AG09309 (cell line): ENCODE measurements around the gene FCGR2B.
A peak's percentile ranks its signal among the peaks of the same experiment; 100 is the strongest.
"Not testable (repeated sequence)": the region's sequence is repeated elsewhere in the genome, so short reads cannot be mapped to it uniquely, and the experiment has no call there.

Experiments
- DNase-seq: peaks from one replicate; pipeline ENCODE4 v3.0.0-alpha.2; 2010; ENCODE audit warnings: low read depth
- H3K4me3 ChIP-seq: 2 replicates; pipeline ENCODE4 v1.5.1; 2011; ENCODE audit warnings: mild to moderate bottlenecking, low read depth, low read length, moderate library complexity; ENCODE audit not compliant: control insufficient read depth
- TF ChIP-seq, protein P1 (sequence below): IDR thresholded peaks from 2 replicates; pipeline ENCODE4 v1.5.1; 2011; ENCODE audit warnings: mild to moderate bottlenecking, low read depth, low read length, inconsistent platforms; ENCODE audit not compliant: insufficient read depth, control insufficient read depth; ENCODE audit errors: missing control alignments

Gene FCGR2B

GRCh38 chr1:161642697-161643096 is 20.2 kb upstream of the FCGR2B start:
- TF ChIP-seq, protein P1, sequence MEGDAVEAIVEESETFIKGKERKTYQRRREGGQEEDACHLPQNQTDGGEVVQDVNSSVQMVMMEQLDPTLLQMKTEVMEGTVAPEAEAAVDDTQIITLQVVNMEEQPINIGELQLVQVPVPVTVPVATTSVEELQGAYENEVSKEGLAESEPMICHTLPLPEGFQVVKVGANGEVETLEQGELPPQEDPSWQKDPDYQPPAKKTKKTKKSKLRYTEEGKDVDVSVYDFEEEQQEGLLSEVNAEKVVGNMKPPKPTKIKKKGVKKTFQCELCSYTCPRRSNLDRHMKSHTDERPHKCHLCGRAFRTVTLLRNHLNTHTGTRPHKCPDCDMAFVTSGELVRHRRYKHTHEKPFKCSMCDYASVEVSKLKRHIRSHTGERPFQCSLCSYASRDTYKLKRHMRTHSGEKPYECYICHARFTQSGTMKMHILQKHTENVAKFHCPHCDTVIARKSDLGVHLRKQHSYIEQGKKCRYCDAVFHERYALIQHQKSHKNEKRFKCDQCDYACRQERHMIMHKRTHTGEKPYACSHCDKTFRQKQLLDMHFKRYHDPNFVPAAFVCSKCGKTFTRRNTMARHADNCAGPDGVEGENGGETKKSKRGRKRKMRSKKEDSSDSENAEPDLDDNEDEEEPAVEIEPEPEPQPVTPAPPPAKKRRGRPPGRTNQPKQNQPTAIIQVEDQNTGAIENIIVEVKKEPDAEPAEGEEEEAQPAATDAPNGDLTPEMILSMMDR, result peak; percentile 8
- DNase-seq, H3K4me3 ChIP-seq: not testable (repeated sequence)

GRCh38 chr1:161643481-161644208 is 19.3 kb upstream of the FCGR2B start:
- not testable (repeated sequence) for DNase-seq, H3K4me3 ChIP-seq

DNA sequence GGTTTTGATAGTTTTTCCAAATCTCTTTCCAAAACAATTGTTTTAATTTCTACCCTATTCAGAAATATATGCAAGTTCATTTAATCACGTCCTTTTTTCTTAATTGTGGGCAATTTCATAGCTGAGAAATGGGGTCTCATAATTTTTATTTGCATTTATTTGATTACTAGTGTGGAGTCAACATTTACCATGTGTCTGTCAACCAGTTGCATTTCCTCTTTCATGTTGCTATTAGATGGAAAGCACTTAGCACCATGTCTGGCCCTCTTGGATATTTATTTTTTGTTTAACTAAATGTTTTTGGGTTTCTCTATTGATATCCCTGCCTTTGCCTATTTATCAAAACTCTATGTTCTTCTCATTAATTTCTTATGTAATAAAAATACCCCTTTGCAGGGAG is 18.1 kb upstream of the FCGR2B start:
- DNase-seq, H3K4me3 ChIP-seq: not testable (repeated sequence)

- TF ChIP-seq, protein P1, result peak; percentile 43
- H3K4me3 ChIP-seq, DNase-seq: not testable (repeated sequence)
Observed at GRCh38 chr1:161647507-161648360, 15.2 kb upstream of the FCGR2B start.

- DNase-seq, H3K4me3 ChIP-seq: not testable (repeated sequence)
Observed at GRCh38 chr1:161653541-161653940, 9.4 kb upstream of the FCGR2B start.

GRCh38 chr1:161653971-161654370 is 9.0 kb upstream of the FCGR2B start:
- not testable (repeated sequence) for H3K4me3 ChIP-seq, DNase-seq

DNA sequence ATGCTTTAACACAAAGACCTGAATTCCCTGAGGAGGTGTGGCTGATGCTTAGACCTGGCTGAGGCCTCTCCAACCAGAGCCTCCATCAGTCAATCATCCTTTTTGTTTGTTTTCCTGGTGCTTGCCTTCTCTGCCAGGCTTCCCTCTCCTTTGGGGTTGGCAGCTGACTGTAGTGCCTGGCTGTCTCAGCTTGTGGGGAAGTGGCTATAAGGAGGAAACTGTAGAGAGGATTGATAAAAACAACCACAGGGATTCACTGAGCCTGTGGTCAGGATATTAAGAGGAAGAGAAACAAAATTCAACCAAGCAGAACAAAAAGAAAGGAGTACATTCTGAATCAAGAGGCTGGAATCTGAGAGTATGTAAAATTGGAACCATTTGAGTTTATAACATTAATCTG is 4.4 kb upstream of the FCGR2B start:
- not testable (repeated sequence) for DNase-seq, H3K4me3 ChIP-seq

GRCh38 chr1:161661660-161662311 is 1.2 kb upstream of the FCGR2B start:
- H3K4me3 ChIP-seq, DNase-seq: not testable (repeated sequence)

- DNase-seq, H3K4me3 ChIP-seq: not testable (repeated sequence)
Observed at GRCh38 chr1:161663569-161663968, 626 bp downstream of the FCGR2B start.

DNA sequence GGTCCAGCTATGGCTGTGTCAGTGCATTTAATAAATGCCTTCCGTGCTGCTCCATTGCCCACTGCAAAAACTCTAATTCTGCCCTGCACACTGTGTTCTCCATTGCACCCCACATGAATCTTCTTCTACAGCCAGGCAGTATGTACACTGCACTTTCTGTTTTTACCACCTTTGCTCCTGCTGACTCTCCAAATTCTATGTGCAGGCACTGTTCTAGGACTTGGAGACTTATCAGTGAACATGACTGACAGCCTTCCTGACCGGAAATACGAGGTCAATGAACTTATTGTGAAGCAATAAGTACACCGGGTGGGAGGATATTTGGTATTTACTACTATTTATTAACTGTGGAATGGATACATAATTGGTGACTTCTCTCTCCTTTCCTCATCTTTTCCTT is 1.7 kb downstream of the FCGR2B start:
- H3K4me3 ChIP-seq, DNase-seq: not testable (repeated sequence)

DNA sequence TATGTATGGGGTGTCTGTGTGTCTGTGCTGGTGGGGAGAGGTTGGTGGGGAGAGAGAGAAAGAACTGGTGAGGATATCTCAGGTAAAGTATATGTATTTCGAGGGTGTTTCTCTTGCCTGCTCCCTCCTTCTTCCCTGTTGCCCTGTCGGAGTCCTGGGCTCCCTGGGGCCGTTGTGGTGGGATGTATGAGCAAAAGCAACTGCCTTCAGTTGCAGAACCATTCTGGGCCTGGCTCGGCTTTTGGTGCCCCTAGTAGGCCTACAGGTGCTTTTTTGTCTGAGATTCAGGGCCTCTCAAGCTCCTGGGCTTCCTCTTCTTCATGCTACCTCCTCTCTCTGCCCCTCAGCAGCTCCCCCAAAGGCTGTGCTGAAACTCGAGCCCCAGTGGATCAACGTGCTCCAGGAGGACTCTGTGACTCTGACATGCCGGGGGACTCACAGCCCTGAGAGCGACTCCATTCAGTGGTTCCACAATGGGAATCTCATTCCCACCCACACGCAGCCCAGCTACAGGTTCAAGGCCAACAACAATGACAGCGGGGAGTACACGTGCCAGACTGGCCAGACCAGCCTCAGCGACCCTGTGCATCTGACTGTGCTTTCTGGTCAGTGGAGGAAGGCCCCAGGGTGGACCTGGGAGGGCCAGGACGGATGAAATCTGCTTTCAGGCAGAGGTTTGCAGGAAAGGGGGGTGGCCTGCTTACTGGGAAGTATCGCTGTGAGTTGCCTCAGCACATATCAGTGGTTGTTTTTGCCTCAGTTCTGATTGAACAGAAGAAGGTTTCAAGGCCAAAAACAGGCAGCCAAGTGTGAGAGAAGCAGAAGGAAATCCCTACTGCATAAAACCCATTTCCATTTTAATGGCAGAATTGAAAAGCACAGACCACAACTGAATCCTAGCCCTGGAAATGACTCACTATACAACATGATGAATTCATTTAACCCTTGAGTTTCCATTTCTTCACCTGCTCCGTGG is 8.4 kb downstream of the FCGR2B start:
- DNase-seq, result not testable (repeated sequence)

GRCh38 chr1:161673437-161673836 is 10.5 kb downstream of the FCGR2B start:
- H3K4me3 ChIP-seq, DNase-seq: not testable (repeated sequence)

More for the DNA sequence above, 8.4 kb downstream of the FCGR2B start:
- not testable (repeated sequence) for H3K4me3 ChIP-seq

DNA sequence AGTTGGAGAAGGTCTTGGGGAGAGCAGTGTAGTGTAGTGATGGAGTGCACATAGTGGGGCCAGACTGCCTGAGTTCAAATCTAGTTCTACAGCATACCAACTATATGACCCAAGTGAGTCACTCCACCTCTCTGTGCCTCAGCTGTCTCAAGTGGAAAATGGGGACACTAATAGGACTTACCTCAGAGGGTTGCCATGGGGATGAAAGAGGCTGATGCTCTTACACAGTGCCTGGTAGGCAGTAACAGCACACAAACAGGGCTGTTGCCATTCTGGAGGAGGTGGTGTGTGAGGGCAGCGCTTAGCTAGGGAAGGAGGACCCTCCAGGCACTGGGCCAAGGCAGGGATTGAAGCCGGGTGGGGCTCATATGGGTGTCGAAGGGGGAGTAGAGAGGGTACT is 11.5 kb downstream of the FCGR2B start:
- not testable (repeated sequence) for DNase-seq, H3K4me3 ChIP-seq

DNA sequence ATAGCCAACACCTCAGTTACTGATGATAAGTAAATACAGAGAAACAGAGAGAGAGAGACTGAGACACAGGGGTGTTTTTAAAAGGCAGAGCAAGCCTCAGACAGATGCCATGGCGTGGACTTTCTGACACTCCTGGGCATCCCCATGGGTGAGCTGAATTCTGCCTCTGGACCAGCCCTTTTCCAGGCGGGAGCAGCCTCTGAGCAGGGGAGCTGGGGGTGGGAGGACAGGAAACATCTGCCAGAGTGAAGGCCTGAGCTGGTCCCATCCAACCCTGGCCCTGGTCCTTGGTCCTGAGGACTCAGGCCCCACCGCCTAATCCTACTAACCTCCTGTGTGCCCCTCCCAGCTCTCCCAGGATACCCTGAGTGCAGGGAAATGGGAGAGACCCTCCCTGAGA is 12.0 kb downstream of the FCGR2B start:
- not testable (repeated sequence) for H3K4me3 ChIP-seq, DNase-seq
